PC-3 (cell line): Measurements from ENCODE around the gene DENND2D. TPM values are rescaled to one million over a fixed set of nuclear protein-coding genes. Genes with fewer than 3 reads are reported as not detected.
A peak's percentile ranks its signal among the peaks of the same experiment; 100 is the strongest.

Experiments
- ATAC-seq: fragments of 200-7000 bp; cut with Tn5 transposase; 2 replicates; pipeline ENCODE4 v1.9.1; 2020; ENCODE audit warnings: mild to moderate bottlenecking, moderate library complexity
- BruUV-seq: library from RNA; stranded (reverse); fragments of 400-500 nt; replicated peaks from 2 replicates; lab custom pipeline; 2021; lab: Mats Ljungman, UMichigan
- CTCF ChIA-PET: fragments of 300-600 bp; sonication (Branson Sonifier 250); formaldehyde crosslinking; loops from one replicate; lab custom pipeline; 2022; ENCODE audit warnings: antibody characterized with exemption; lab: Charles Lee
- POLR2A ChIA-PET: fragments of 300-600 bp; sonication (Branson Sonifier 250); formaldehyde crosslinking; loops from one replicate; lab custom pipeline; 2022; ENCODE audit warnings: antibody characterized with exemption; ENCODE audit not compliant: unreplicated experiment; lab: Charles Lee
- DNase-seq: peaks from one replicate; pipeline ENCODE4 v3.0.0-alpha.2; 2015
- H2AFZ ChIP-seq: fragments of 300-600 bp; sonication (generic); 2 replicates; pipeline ENCODE4 v1.6.0; 2016; ENCODE audit warnings: antibody characterized with exemption, low read length
- H3F3A ChIP-seq: fragments of 300-600 bp; sonication (generic); one replicate; pipeline ENCODE4 v1.6.0; 2017; ENCODE audit warnings: antibody characterized with exemption, low read length, control low read depth, mild to moderate bottlenecking; ENCODE audit not compliant: unreplicated experiment
- H3K27ac ChIP-seq: fragments of 300-600 bp; sonication (generic); 2 replicates; pipeline ENCODE4 v1.5.1; 2016; ENCODE audit warnings: mild to moderate bottlenecking, low read length
- H3K27me3 ChIP-seq: fragments of 300-600 bp; sonication (generic); 2 replicates; pipeline ENCODE4 v1.6.1; 2016; ENCODE audit warnings: low read length, mixed read lengths
- H3K36me3 ChIP-seq: fragments of 300-600 bp; sonication (generic); 2 replicates; pipeline ENCODE4 v1.6.1; 2016; ENCODE audit warnings: low read depth, mixed run types, low read length, mixed read lengths
- H3K4me1 ChIP-seq: fragments of 300-600 bp; sonication (generic); 2 replicates; pipeline ENCODE4 v1.5.1; 2016; ENCODE audit warnings: low read length; ENCODE audit not compliant: insufficient read depth
- H3K4me2 ChIP-seq: fragments of 300-600 bp; sonication (generic); 2 replicates; pipeline ENCODE4 v1.6.0; 2016; ENCODE audit warnings: low read length
- H3K4me3 ChIP-seq: fragments of 300-600 bp; sonication (generic); 2 replicates; pipeline ENCODE4 v1.5.1; 2016; ENCODE audit warnings: mild to moderate bottlenecking, low read length, mixed read lengths
- H3K79me2 ChIP-seq: fragments of 300-600 bp; sonication (generic); 2 replicates; pipeline ENCODE4 v1.6.1; 2017; ENCODE audit warnings: low read length, mixed read lengths
- H3K9ac ChIP-seq: fragments of 300-600 bp; sonication (generic); 2 replicates; pipeline ENCODE4 v1.6.0; 2016; ENCODE audit warnings: mild to moderate bottlenecking, low read length
- H3K9me2 ChIP-seq: fragments of 300-600 bp; sonication (generic); replicated peaks from 2 replicates; pipeline ENCODE4 v1.6.1; 2016; ENCODE audit warnings: mixed run types, low read length, mixed read lengths
- H3K9me3 ChIP-seq: fragments of 300-600 bp; sonication (generic); 2 replicates; pipeline ENCODE4 v1.6.1; 2016; ENCODE audit warnings: low read length, mixed read lengths
- H4K20me1 ChIP-seq: fragments of 300-600 bp; sonication (generic); 2 replicates; pipeline ENCODE4 v1.6.1; 2016; ENCODE audit warnings: low read length, mixed read lengths
- EZH2 ChIP-seq: fragments of 300-600 bp; sonication (generic); IDR thresholded peaks from one replicate; pipeline ENCODE4 v1.6.1; 2017; ENCODE audit warnings: antibody characterized with exemption, mild to moderate bottlenecking, low read length; ENCODE audit not compliant: unreplicated experiment
- EZH2phosphoT487 ChIP-seq: fragments of 300-600 bp; sonication (generic); IDR thresholded peaks from 2 replicates; pipeline ENCODE4 v1.6.1; 2018; ENCODE audit warnings: mild to moderate bottlenecking, antibody characterized with exemption, low read length, borderline replicate concordance
- intact Hi-C: fragments of 100-400 bp; cut with micrococcal nuclease; formaldehyde crosslinking; loops from 2 replicates; pipeline ENCODE4 v1.9.0; 2023
- total RNA-seq: library from RNA; depleted of rRNA; stranded (reverse); fragments of >200 nt; gene quantifications from 2 replicates; pipeline ENCODE4 v1.2.3, GENCODE V29; 2014
- TF ChIP-seq, protein P1 (sequence below): fragments of 300-600 bp; sonication (generic); conservative IDR thresholded peaks from 2 replicates; pipeline ENCODE4 v1.5.1; 2017; ENCODE audit warnings: antibody characterized with exemption, low read depth, mild to moderate bottlenecking, low read length

The DENND2D gene
- total RNA-seq, 1 experiment from 2014 or later = 4.0 TPM

DNA sequence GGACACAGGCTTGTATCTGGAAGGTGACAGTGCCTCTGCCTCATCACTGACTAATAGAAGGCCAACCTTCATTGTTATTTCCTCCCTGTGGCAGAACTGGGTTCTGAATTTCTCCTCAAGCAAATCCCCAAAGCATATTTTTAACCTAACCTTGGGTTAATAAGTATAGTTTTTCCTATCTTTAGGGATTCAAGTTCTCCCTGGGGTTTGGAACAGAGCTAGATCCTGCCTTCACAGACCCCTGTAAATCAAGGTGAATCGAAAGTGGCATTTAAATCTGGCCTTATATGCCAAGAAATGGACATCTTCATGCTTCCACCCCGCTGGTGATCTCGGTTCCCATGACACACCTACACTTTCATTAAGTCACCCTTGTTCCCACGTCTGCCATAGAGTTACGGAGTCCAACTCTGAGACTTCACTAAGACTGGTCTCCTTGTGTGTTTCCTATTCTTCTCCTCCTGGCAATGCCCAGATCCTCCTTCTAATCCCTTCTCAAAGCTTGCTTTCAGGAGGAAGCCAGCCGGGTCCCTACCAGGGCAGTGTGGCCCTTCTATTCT lies 22.8 kb upstream of the DENND2D start:
- no peak overlapping the region for H3K27ac ChIP-seq
- H3K9me3 ChIP-seq = no peaks in the 10 kb centered on the region
- no TSS peak for BruUV-seq
- H3K36me3 ChIP-seq = no peaks in the 10 kb centered on the region
- ATAC-seq = no peak
- peaks cover 32% of the 10 kb centered on the region for H3K4me1 ChIP-seq
- H3K4me2 ChIP-seq = peak overlapping the region; percentile 38; the same call in 1 of the 2 replicates
- H3K4me3 ChIP-seq = no peak overlapping the region
- no peaks in the 10 kb centered on the region for H3K9me2 ChIP-seq
- H3K9ac ChIP-seq = no peak overlapping the region
- no peaks in the 10 kb centered on the region for H3F3A ChIP-seq
- no peaks in the 10 kb centered on the region for H3K79me2 ChIP-seq
- H2AFZ ChIP-seq = peak overlapping the region; percentile 19
- H3K27me3 ChIP-seq = no peaks in the 10 kb centered on the region
- no peak for DNase-seq
- ChIA-PET CTCF (interaction anchor here (0.7 to 1.1 kb wide), 3 partner anchors 80 to 177 kb away, joined by 3 to 7 read pairs (median 4); no protein-coding TSS in a partner anchor), POLR2A (no interaction called here)
- H4K20me1 ChIP-seq = no peaks in the 10 kb centered on the region
- intact Hi-C loops = loop anchor here (1.0 kb wide), 1 partner anchor 111 kb away; no protein-coding TSS in a partner anchor
- TF ChIP-seq, protein P1, sequence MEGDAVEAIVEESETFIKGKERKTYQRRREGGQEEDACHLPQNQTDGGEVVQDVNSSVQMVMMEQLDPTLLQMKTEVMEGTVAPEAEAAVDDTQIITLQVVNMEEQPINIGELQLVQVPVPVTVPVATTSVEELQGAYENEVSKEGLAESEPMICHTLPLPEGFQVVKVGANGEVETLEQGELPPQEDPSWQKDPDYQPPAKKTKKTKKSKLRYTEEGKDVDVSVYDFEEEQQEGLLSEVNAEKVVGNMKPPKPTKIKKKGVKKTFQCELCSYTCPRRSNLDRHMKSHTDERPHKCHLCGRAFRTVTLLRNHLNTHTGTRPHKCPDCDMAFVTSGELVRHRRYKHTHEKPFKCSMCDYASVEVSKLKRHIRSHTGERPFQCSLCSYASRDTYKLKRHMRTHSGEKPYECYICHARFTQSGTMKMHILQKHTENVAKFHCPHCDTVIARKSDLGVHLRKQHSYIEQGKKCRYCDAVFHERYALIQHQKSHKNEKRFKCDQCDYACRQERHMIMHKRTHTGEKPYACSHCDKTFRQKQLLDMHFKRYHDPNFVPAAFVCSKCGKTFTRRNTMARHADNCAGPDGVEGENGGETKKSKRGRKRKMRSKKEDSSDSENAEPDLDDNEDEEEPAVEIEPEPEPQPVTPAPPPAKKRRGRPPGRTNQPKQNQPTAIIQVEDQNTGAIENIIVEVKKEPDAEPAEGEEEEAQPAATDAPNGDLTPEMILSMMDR = no peak
- TF ChIP-seq EZH2 (no peak), EZH2phosphoT487 (no peak)

DNA sequence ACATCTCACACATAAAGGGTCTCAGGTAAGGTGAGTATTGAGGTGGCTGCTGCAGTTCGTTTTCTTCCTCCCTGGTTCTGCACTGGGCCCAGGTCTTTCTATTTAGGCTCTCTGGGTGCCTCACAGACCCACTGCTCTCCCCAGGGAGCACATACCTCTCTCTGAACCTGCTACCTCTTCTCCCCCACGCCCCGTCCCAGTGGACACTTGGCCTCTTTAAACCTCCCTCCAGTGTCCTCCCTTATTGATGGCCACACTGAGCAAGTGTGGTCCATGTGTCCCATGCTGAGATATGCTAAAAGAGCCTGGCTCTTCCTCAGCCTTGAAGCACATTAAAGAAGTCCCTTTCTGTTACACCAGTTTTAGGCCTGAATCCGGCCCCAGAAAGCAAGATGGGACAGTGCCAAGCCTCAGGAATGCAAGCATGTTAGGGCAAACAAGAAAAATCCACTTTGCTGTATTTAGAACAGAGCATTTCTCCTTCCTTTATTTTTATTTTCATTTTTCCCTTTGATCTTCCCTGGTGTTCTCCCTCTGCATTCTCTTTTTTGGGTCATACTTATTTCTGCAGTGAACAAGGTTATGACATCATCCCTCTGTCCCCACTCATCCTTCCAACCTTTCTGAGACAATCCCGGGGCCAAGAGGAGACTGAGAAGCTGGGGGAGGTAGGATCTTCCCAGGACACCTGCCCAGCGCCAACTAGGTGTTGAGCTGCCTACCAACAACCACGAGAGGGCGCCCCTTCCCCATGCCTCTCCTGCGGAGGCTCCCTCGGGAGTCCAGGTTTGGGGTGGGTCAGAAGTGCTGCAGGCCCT lies 22.1 kb upstream of the DENND2D start:
- BruUV-seq = no TSS peak
- no peaks in the 10 kb centered on the region for H3K9me3 ChIP-seq
- no peak overlapping the region for H3K4me3 ChIP-seq
- intact Hi-C loops = loop anchor here (1.0 kb wide), 2 partner anchors 112 to 178 kb away; no protein-coding TSS in a partner anchor
- TF ChIP-seq EZH2phosphoT487 (no peak), EZH2 (no peak)
- TF ChIP-seq, protein P1 = peak; percentile 95
- no peaks in the 10 kb centered on the region for H3K36me3 ChIP-seq
- H3K27ac ChIP-seq = no peak overlapping the region
- peaks cover 25% of the 10 kb centered on the region for H3K4me1 ChIP-seq
- H3K9me2 ChIP-seq = no peaks in the 10 kb centered on the region
- no peaks in the 10 kb centered on the region for H3F3A ChIP-seq
- DNase-seq (peak; percentile 90), ATAC-seq (peak; percentile 96)
- ChIA-PET CTCF (interaction anchor here (0.7 to 1.1 kb wide), 3 partner anchors 81 to 177 kb away, joined by 3 to 7 read pairs (median 4); no protein-coding TSS in a partner anchor), POLR2A (no interaction called here)
- no peaks in the 10 kb centered on the region for H4K20me1 ChIP-seq
- H2AFZ ChIP-seq = peak overlapping the region; percentile 21; the same call in 1 of the 2 replicates
- H3K79me2 ChIP-seq = no peaks in the 10 kb centered on the region
- H3K27me3 ChIP-seq = no peaks in the 10 kb centered on the region
- no peak overlapping the region for H3K9ac ChIP-seq
- H3K4me2 ChIP-seq = peak overlapping the region; percentile 35; the same call in 1 of the 2 replicates
